Activated naive CD4-positive, alpha-beta T cell treated with anti-CD3 and anti-CD28 coated beads for 36 hours (primary cell): ENCODE results near the gene FANCD2OS. TPM values are rescaled to one million over a fixed set of nuclear protein-coding genes. Genes with fewer than 3 reads are reported as not detected.
"Not testable (repeated sequence)": the region's sequence is repeated elsewhere in the genome, so short reads cannot be mapped to it uniquely, and the experiment has no call there.

Experiments used
- CTCF ChIA-PET: fragments of 350-600 bp; sonication (Branson Sonifier 250); formaldehyde crosslinking; loops from one replicate; lab custom pipeline; 2021; ENCODE audit warnings: antibody characterized with exemption; lab: Charles Lee
- DNase-seq: peaks from one replicate; pipeline ENCODE4 v3.0.0-alpha.2; 2020
- H3K27ac Mint-ChIP-seq: one replicate; pipeline ENCODE4 v1.8.0; 2021; ENCODE audit warnings: mild to moderate bottlenecking, mixed read lengths
- H3K27me3 Mint-ChIP-seq: one replicate; pipeline ENCODE4 v1.8.0; 2021; ENCODE audit warnings: low read depth, mixed read lengths
- H3K36me3 Mint-ChIP-seq: one replicate; pipeline ENCODE4 v1.8.0; 2021; ENCODE audit warnings: low read depth, mixed read lengths
- H3K4me1 Mint-ChIP-seq: one replicate; pipeline ENCODE4 v1.8.0; 2021; ENCODE audit warnings: low read depth, mixed read lengths
- H3K4me3 Mint-ChIP-seq: one replicate; pipeline ENCODE4 v1.8.0; 2021; ENCODE audit warnings: mild to moderate bottlenecking, moderate library complexity, mixed read lengths
- H3K9me3 Mint-ChIP-seq: one replicate; pipeline ENCODE4 v1.8.0; 2021; ENCODE audit warnings: mixed read lengths
- intact Hi-C: fragments of 100-400 bp; cut with micrococcal nuclease; formaldehyde crosslinking; loops from one replicate; pipeline ENCODE4 v1.15.1; 2023
- total RNA-seq, 2 experiments: library from RNA; stranded (reverse); gene quantifications; one replicate each; pipeline ENCODE4 v1.2.3, GENCODE V29; 2021

FANCD2OS gene
- total RNA-seq, 2 experiments from 2014 or later: not detected

- intact Hi-C loops, CTCF ChIA-PET, H3K9me3 Mint-ChIP-seq, DNase-seq, H3K4me3 Mint-ChIP-seq, H3K4me1 Mint-ChIP-seq, H3K27ac Mint-ChIP-seq, H3K27me3 Mint-ChIP-seq: not testable (repeated sequence)
- H3K36me3 Mint-ChIP-seq: peaks cover 51% of the 10 kb centered on the region
Measured at GRCh38 chr3:10090774-10091173, 17.3 kb downstream of the FANCD2OS start.

- Mint-ChIP-seq H3K4me1 (no peaks in the 10 kb centered on the region), H3K36me3 (peaks cover 53% of the 10 kb centered on the region), H3K9me3 (no peaks in the 10 kb centered on the region), H3K4me3 (no peak overlapping the region), H3K27ac (no peak overlapping the region), H3K27me3 (no peaks in the 10 kb centered on the region)
- intact Hi-C loops: no loop called here
- CTCF ChIA-PET: interaction anchor here (0.6 kb wide), 1 partner anchor 40 kb away, joined by 3 read pairs; no protein-coding TSS in a partner anchor
- DNase-seq: no peak
Measured at GRCh38 chr3:10090179-10090578, 17.9 kb downstream of the FANCD2OS start.

- Mint-ChIP-seq H3K4me1 (no peaks in the 10 kb centered on the region), H3K9me3 (no peaks in the 10 kb centered on the region), H3K27ac (no peak overlapping the region), H3K4me3 (no peak overlapping the region), H3K36me3 (peaks cover 58% of the 10 kb centered on the region), H3K27me3 (no peaks in the 10 kb centered on the region)
- no peak for DNase-seq
- intact Hi-C loops: no loop called here
- CTCF ChIA-PET: no interaction called here
Measured at GRCh38 chr3:10088256-10088655, 19.8 kb downstream of the FANCD2OS start.

GRCh38 chr3:10085738-10086137 is 22.3 kb downstream of the FANCD2OS start:
- Mint-ChIP-seq H3K36me3 (peaks cover 66% of the 10 kb centered on the region), H3K27me3 (no peaks in the 10 kb centered on the region), H3K27ac (no peak overlapping the region), H3K9me3 (no peaks in the 10 kb centered on the region), H3K4me3 (no peak overlapping the region), H3K4me1 (no peaks in the 10 kb centered on the region)
- DNase-seq: no peak
- CTCF ChIA-PET: interaction anchor here (0.7 to 1.1 kb wide), 3 partner anchors 8 to 233 kb away, joined by 3 read pairs; no protein-coding TSS in a partner anchor
- intact Hi-C loops: no loop called here

- no peak overlapping the region for H3K27ac Mint-ChIP-seq
- CTCF ChIA-PET: no interaction called here
- no peak overlapping the region for H3K4me3 Mint-ChIP-seq
- H3K9me3 Mint-ChIP-seq: no peaks in the 10 kb centered on the region
- peaks cover 57% of the 10 kb centered on the region for H3K36me3 Mint-ChIP-seq
- H3K27me3 Mint-ChIP-seq: no peaks in the 10 kb centered on the region
- DNase-seq: no peak
- intact Hi-C loops: no loop called here
- no peaks in the 10 kb centered on the region for H3K4me1 Mint-ChIP-seq
Measured at GRCh38 chr3:10081871-10082270, 26.2 kb downstream of the FANCD2OS start.

- CTCF ChIA-PET: interaction anchor here (0.6 kb wide), 1 partner anchor 9 kb away, joined by 3 read pairs; no protein-coding TSS in a partner anchor
- DNase-seq: no peak
- H3K4me3 Mint-ChIP-seq: no peak overlapping the region
- H3K27ac Mint-ChIP-seq: no peak overlapping the region
- H3K27me3 Mint-ChIP-seq: no peaks in the 10 kb centered on the region
- H3K36me3 Mint-ChIP-seq: peaks cover 32% of the 10 kb centered on the region
- intact Hi-C loops: no loop called here
- H3K9me3 Mint-ChIP-seq: no peaks in the 10 kb centered on the region
- H3K4me1 Mint-ChIP-seq: no peaks in the 10 kb centered on the region
Measured at GRCh38 chr3:10074666-10075065, 33.4 kb downstream of the FANCD2OS start.

GRCh38 chr3:10070077-10070476 is 38.0 kb downstream of the FANCD2OS start:
- H3K27me3 Mint-ChIP-seq, intact Hi-C loops, H3K27ac Mint-ChIP-seq, H3K9me3 Mint-ChIP-seq, CTCF ChIA-PET, H3K4me1 Mint-ChIP-seq, DNase-seq, H3K4me3 Mint-ChIP-seq: not testable (repeated sequence)
- peaks cover 49% of the 10 kb centered on the region for H3K36me3 Mint-ChIP-seq

GRCh38 chr3:10055097-10055496 is 53.0 kb downstream of the FANCD2OS start:
- peaks cover 1% of the 10 kb centered on the region for H3K9me3 Mint-ChIP-seq
- peaks cover 46% of the 10 kb centered on the region for H3K36me3 Mint-ChIP-seq
- H3K4me1 Mint-ChIP-seq: no peaks in the 10 kb centered on the region
- CTCF ChIA-PET: interaction anchor here (0.5 kb wide), 1 partner anchor 276 kb away, joined by 4 read pairs; no protein-coding TSS in a partner anchor
- intact Hi-C loops: no loop called here
- no peak overlapping the region for H3K27ac Mint-ChIP-seq
- no peak for DNase-seq
- H3K27me3 Mint-ChIP-seq: no peaks in the 10 kb centered on the region
- H3K4me3 Mint-ChIP-seq: no peak overlapping the region

Other genes with a start within 250 kb of the FANCD2OS start
- not detected for gene CIDEC, start 228.0 kb downstream of the FANCD2OS start, total RNA-seq
- 10 to 100 TPM; 11.7 to 13.6 TPM for gene JAGN1, start 217.6 kb downstream of the FANCD2OS start, total RNA-seq
- under 1 TPM; 0.24 to 0.25 TPM for gene IL17RE, start 205.4 kb downstream of the FANCD2OS start, total RNA-seq
- gene IL17RC, start 191.2 kb downstream of the FANCD2OS start, total RNA-seq: under 1 TPM; 0.21 to 0.44 TPM
- 10 to 100 TPM; 15.7 to 19.9 TPM for gene CRELD1, start 174.4 kb downstream of the FANCD2OS start, total RNA-seq
- 1 to 10 TPM; 5.8 to 6.7 TPM for gene PRRT3, start 155.8 kb downstream of the FANCD2OS start, total RNA-seq
- 10 to 100 TPM; 28.4 to 32.0 TPM for gene EMC3, start 121.4 kb downstream of the FANCD2OS start, total RNA-seq
- gene FANCD2, start 81.8 kb downstream of the FANCD2OS start, total RNA-seq: 10 to 100 TPM; 86.3 to 90.8 TPM
- 10 to 100 TPM; 73.6 to 73.7 TPM for gene BRK1, start 7.4 kb upstream of the FANCD2OS start, total RNA-seq
- gene VHL, start 33.5 kb upstream of the FANCD2OS start, total RNA-seq: 10 to 100 TPM; 51.5 to 54.0 TPM
- 1 to 10 TPM; 6.4 to 6.9 TPM for gene IRAK2, start 56.7 kb upstream of the FANCD2OS start, total RNA-seq
- 10 to 100 TPM; 25.8 to 28.1 TPM for gene TATDN2, start 140.2 kb upstream of the FANCD2OS start, total RNA-seq
- not detected for gene GHRL, start 184.7 kb upstream of the FANCD2OS start, total RNA-seq
- gene SEC13, start 212.9 kb upstream of the FANCD2OS start, total RNA-seq: 100 to 1,000 TPM in 1 of 2 experiments, 10 to 100 TPM in 1; 98.1 to 100 TPM